ENCODE data around the gene CREB1.

The CREB1 gene

DNA sequence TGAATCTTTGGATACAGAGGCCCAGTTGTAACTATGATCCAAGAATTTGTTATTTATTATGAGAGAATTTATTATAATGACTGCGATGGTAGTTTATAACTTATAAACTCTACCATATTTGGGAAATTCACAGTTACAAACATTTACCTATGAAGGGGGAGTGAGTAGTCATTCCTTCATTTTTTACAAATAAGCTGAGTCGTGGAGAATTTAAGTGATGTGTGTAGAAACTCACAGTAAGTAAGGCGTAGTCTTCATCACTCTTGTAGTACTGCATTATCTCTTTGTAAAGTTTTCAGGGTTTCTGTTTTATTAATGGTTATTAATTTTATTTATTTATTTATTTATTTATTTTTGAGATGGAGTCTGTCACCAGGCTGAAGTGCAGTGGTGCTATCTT lies 13.5 kb downstream of the CREB1 start (continued):
- TF ChIP-seq HOXA7 (CRISPR knock-in tag; IDR thresholded peaks at IDR 0.05; ENCODE audit: borderline replicate concordance) (no peak), ZBTB21 (tag by site-specific recombination; IDR thresholded peaks at IDR 0.05) (no peak), ZFP3 (tag by site-specific recombination; IDR thresholded peaks at IDR 0.05; ENCODE audit: low read depth) (no peak), GFI1B (tag by site-specific recombination; IDR thresholded peaks at IDR 0.05) (no peak), ZNF221 (tag by site-specific recombination; IDR thresholded peaks at IDR 0.05; ENCODE audit: borderline replicate concordance) (no peak), ZNF623 (tag by site-specific recombination; IDR thresholded peaks at IDR 0.05) (no peak)

DNA sequence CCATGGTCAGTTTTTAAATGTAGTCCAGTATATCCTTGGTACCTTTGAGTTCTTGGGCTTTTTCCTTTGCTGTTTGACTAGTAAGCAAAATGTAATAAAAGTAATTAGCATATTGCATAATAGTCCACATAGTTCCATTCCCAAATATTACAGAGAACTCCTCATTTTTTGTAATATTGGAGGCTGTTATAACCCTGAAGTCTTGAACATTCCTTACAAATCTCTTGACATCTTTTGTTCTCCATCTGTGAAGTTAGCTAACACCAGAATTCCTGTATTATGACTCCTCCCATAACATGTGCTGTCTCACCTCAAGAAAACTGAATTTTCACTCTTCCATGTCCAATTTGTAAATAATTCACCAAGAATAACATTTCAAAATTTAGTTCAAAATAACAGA lies 17.1 kb downstream of the CREB1 start:
- POLR2A ChIA-PET, result interaction anchor here (2.4 kb wide), 1 partner anchor 17 kb away, joined by 7 read pairs; the partner anchor contains the start of gene CREB1
- no peak for TF ChIP-seq ZNF843 (tag by site-specific recombination; IDR thresholded peaks at IDR 0.05)
- no peak for TF ChIP-seq ZNF341 (tag by site-specific recombination; IDR thresholded peaks at IDR 0.05; ENCODE audit: low read depth)
- no peak for TF ChIP-seq ZNF114 (tag by site-specific recombination; IDR thresholded peaks at IDR 0.05)
- TF ChIP-seq, protein P1, sequence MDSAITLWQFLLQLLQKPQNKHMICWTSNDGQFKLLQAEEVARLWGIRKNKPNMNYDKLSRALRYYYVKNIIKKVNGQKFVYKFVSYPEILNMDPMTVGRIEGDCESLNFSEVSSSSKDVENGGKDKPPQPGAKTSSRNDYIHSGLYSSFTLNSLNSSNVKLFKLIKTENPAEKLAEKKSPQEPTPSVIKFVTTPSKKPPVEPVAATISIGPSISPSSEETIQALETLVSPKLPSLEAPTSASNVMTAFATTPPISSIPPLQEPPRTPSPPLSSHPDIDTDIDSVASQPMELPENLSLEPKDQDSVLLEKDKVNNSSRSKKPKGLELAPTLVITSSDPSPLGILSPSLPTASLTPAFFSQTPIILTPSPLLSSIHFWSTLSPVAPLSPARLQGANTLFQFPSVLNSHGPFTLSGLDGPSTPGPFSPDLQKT (IDR thresholded peaks at IDR 0.05; ENCODE audit: borderline replicate concordance, low read depth, low read length), result no peak
- TF ChIP-seq ZFP3 (tag by site-specific recombination; IDR thresholded peaks at IDR 0.05; ENCODE audit: low read depth), result no peak
- TF ChIP-seq ZBTB8A (tag by site-specific recombination; IDR thresholded peaks at IDR 0.05), result no peak
- TF ChIP-seq ZBTB21 (tag by site-specific recombination; IDR thresholded peaks at IDR 0.05), result no peak
- TF ChIP-seq ZNF292 (tag by site-specific recombination; IDR thresholded peaks at IDR 0.05; ENCODE audit: borderline replicate concordance, low read depth), result no peak
- no peak for TF ChIP-seq ZNF76 (tag by site-specific recombination; IDR thresholded peaks at IDR 0.05; ENCODE audit: borderline replicate concordance, low read depth)
- TF ChIP-seq ZNF837 (tag by site-specific recombination; IDR thresholded peaks at IDR 0.05), result no peak
- no peak for TF ChIP-seq SETDB1 (IDR thresholded peaks at IDR 0.05; ENCODE audit: insufficient read length, low read length)
- no peak for TF ChIP-seq ZNF610 (tag by site-specific recombination; IDR thresholded peaks at IDR 0.05; ENCODE audit: borderline replicate concordance)
- CTCF ChIA-PET, result interaction anchor here (0.6 to 0.7 kb wide), 3 partner anchors 39 to 427 kb away, joined by 3 to 4 read pairs (median 3); no protein-coding TSS in a partner anchor

DNA sequence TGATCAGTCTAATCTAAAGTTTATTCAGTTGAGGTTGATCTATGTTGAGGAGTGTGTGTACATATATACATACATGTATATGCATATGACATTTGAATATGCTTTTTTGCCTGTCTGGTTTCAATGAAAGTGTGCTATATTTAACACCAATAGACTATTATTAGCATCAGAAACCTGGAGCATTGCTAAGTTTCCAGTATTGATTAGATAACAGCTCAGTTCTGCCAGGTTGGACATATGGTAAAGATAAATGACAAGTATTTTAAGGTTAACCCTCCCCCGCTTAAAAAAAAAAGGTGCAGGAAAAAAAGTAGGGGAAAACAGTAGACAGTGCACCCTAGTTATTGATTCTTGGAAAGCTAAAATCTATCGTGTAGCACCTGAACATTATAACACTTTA lies 19.4 kb downstream of the CREB1 start:
- Histone ChIP-seq H3K27ac (ENCODE audit: extremely low read depth, low read depth, low read length) (no peak overlapping the region), H3K4me1 (ENCODE audit: control insufficient read depth, insufficient read depth, low read length) (peaks cover 4% of the 10 kb centered on the region; the same call in 1 of the 2 replicates), H3K4me3 (ENCODE audit: low read depth, low read length) (no peak overlapping the region), H3K9me3 (ENCODE audit: control insufficient read depth, insufficient read depth, low read depth, low read length) (no peaks in the 10 kb centered on the region), H3K36me3 (ENCODE audit: control insufficient read depth in 2 of 2, insufficient read depth in 1 of 2, low read length in 2 of 2) (no peaks in the 10 kb centered on the region; a peak in 1 of 3 replicates)
- POLR2A ChIA-PET, result interaction anchor here (0.5 kb wide), 1 partner anchor 8 kb away, joined by 3 read pairs; no protein-coding TSS in a partner anchor
- CTCF ChIA-PET, result interaction anchor here (0.7 kb wide), 1 partner anchor 324 kb away, joined by 4 read pairs; no protein-coding TSS in a partner anchor
- TF ChIP-seq ZNF2 (tag by site-specific recombination; IDR thresholded peaks at IDR 0.05) (no peak), ZSCAN30 (tag by site-specific recombination; IDR thresholded peaks at IDR 0.05) (no peak), KLF1 (tag by site-specific recombination; IDR thresholded peaks at IDR 0.05) (no peak), ZNF707 (tag by site-specific recombination; IDR thresholded peaks at IDR 0.05) (no peak), ZFP69B (tag by site-specific recombination; IDR thresholded peaks at IDR 0.05) (no peak), FEZF1 (tag by site-specific recombination; IDR thresholded peaks at IDR 0.05) (no peak), ZNF792 (tag by site-specific recombination; IDR thresholded peaks at IDR 0.05) (no peak), ZNF335 (tag by site-specific recombination; conservative IDR thresholded peaks at IDR 0.05) (no peak), ZNF157 (tag by site-specific recombination; IDR thresholded peaks at IDR 0.05) (no peak), ZBTB7A (tag by site-specific recombination; IDR thresholded peaks at IDR 0.05; ENCODE audit: low read depth) (no peak)
- TF ChIP-seq, protein P2, sequence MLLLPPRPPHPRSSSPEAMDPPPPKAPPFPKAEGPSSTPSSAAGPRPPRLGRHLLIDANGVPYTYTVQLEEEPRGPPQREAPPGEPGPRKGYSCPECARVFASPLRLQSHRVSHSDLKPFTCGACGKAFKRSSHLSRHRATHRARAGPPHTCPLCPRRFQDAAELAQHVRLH (tag by site-specific recombination; IDR thresholded peaks at IDR 0.05), result no peak
- TF ChIP-seq, protein P3, sequence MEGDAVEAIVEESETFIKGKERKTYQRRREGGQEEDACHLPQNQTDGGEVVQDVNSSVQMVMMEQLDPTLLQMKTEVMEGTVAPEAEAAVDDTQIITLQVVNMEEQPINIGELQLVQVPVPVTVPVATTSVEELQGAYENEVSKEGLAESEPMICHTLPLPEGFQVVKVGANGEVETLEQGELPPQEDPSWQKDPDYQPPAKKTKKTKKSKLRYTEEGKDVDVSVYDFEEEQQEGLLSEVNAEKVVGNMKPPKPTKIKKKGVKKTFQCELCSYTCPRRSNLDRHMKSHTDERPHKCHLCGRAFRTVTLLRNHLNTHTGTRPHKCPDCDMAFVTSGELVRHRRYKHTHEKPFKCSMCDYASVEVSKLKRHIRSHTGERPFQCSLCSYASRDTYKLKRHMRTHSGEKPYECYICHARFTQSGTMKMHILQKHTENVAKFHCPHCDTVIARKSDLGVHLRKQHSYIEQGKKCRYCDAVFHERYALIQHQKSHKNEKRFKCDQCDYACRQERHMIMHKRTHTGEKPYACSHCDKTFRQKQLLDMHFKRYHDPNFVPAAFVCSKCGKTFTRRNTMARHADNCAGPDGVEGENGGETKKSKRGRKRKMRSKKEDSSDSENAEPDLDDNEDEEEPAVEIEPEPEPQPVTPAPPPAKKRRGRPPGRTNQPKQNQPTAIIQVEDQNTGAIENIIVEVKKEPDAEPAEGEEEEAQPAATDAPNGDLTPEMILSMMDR (tag by site-specific recombination; IDR thresholded peaks at IDR 0.05), result no peak

More for the DNA sequence above, 17.1 kb downstream of the CREB1 start:
- no peaks in the 10 kb centered on the region for H3K9me3 ChIP-seq (ENCODE audit: control insufficient read depth, insufficient read depth, low read depth, low read length)
- no peaks in the 10 kb centered on the region for H3K36me3 ChIP-seq (ENCODE audit: control insufficient read depth in 2 of 2, insufficient read depth in 1 of 2, low read length in 2 of 2)
- H3K27ac ChIP-seq (ENCODE audit: extremely low read depth, low read depth, low read length), result no peak overlapping the region
- H3K4me1 ChIP-seq (ENCODE audit: control insufficient read depth, insufficient read depth, low read length), result peaks cover 4% of the 10 kb centered on the region; the same call in 1 of the 2 replicates
- no peak overlapping the region for H3K4me3 ChIP-seq (ENCODE audit: low read depth, low read length)

Measured in HEK293 (cell line).